ENCODE results near the gene MAP3K10.

- no peak for TF ChIP-seq EZH2 (optimal IDR thresholded peaks at IDR 0.05; ENCODE audit: low read depth, low read length)
- no peak for TF ChIP-seq CTCF (IDR thresholded peaks at IDR 0.05; ENCODE audit: low read length)
These were observed 37.1 kb downstream of the MAP3K10 start for GRCh38 chr19:40228346-40228745.

Data from MM.1S (cell line).